Stomach (tissue), 4 donors: ENCODE data around the gene DLL4.

ENCODE experiments used
- CTCF ChIP-seq, 7 experiments: fragments of 450-650 bp in 4 of 7; fragments of 200-600 bp in 3 of 7; sonication (generic) in 3 of 7; IDR thresholded peaks; one replicate each; pipeline ENCODE4 v1.5.1; 2016 to 2019; ENCODE audit warnings: antibody characterized with exemption in 7 of 7, control low read depth in 2 of 7, mild to moderate bottlenecking in 1 of 7
- EP300 ChIP-seq: sonication (generic); formaldehyde crosslinking; IDR thresholded peaks from one replicate; pipeline ENCODE4 v1.6.1; 2017; ENCODE audit warnings: antibody characterized with exemption
- POLR2A ChIP-seq, 4 donors: fragments of 450-650 bp; IDR thresholded peaks; one replicate each; pipeline ENCODE4 v1.6.1; 2016; ENCODE audit warnings: antibody characterized with exemption in 4 of 4, control low read depth in 2 of 4, mild to moderate bottlenecking in 1 of 4, moderate library complexity in 1 of 4
- POLR2AphosphoS5 ChIP-seq, 3 donors: sonication (generic); formaldehyde crosslinking; IDR thresholded peaks; one replicate each; pipeline ENCODE4 v1.6.1; 2016; ENCODE audit warnings: antibody characterized with exemption in 3 of 3

GRCh38 chr15:40901053-40901443 lies 28.1 kb upstream of the DLL4 start:
- TF ChIP-seq POLR2A (IDR thresholded peaks at IDR 0.05) (no peak), CTCF (IDR thresholded peaks at IDR 0.05) (no peak), EP300 (no peak), POLR2AphosphoS5 (IDR thresholded peaks at IDR 0.05) (no peak)
